GM18517 (cell line): ENCODE results near the gene SP6.
A peak's percentile ranks its signal among the peaks of the same experiment; 100 is the strongest.

Experiments used
- ATAC-seq: cut with Tn5 transposase; IDR thresholded peaks from one replicate; pipeline ENCODE4 v1.9.1; 2021; ENCODE audit warnings: mild to moderate bottlenecking, moderate library complexity; ENCODE audit not compliant: unreplicated experiment

SP6 gene

DNA sequence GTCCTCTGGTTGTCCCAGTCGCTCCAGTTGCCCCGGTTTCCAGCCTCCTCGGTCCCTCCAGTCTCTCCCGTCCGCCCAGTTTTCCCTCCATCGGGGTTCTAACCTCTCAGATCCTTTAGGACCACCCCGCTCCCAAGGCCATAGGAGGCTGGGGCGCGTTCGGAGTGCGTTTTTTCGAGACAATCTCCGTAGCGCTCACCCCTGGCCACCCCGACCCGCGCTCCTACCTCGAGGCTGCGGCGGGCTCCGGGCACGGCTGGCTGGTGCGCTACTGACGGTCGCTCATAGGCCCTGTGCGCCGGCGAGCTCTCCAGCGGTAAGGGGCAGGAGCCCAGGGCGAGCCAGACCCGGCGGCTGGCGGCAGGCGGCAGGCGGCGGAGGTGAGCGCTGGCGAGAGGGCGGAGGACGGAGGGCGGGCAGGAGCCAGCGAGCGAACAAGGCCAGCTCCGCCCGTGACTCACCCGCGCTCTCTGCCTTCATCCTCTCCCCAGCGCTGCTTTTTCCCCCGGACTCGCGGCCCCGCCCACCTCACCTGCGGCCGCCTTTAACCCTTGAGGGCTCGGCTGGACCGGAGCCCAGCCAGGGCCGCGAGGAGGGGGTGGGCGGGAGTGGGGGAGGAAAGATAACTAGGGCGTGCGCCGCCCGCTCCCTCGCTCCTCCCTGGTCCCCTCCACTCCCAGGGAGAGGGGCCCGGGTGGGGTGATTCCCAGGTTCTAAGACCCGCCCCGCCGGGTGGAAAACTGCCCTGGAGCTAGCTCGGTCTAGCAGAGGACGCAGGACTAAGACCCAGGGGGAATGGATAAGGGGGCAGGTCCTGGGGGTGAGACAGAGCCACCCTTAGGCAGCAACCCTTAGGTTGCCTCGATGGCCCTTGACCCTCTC lies at the start of gene SP6:
SP6 (minus strand) TSS at position 472 of the 882 bp plus-strand sequence. CDS start 2,734 bp downstream, outside the sequence.
- no peak for ATAC-seq

DNA sequence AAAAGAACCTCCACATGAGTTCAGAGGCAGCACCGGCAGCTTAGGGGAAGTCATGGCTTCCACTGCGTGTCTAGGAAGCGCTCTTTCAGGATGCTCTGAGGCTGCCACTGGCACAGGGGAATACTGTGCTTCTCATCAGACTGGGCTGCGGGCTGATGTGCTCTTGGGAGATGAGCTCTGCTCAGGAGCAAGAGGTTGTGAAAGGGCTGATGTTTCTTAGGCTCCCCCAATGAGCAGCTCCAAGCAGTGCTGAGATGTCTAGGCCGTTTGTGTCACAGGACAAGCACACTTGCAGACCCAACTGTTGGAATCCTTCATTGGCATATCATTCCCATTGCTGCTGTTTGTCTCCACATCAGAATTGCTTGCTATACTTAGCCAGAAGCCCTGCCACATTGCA lies 48.7 kb upstream of the SP6 start:
- ATAC-seq: no peak

DNA sequence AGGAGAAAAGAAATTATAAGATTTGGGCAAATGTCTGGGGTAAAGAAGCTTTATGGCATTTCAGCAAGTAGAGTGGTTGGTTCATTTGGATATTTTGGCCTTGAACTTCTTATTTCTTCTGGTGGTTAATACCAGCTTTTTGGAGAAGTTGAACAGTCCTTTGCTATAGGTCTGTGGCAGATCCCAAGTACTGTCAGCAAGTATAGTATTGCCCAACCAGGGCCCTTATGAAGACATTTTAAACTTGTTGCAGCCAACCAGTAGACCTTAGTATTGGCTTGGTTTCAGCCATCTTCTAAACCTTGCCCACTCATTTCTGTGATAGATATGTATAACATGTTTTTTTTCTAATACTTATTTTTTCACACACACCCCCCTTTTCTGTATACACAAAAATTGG lies 47.3 kb upstream of the SP6 start:
- ATAC-seq: no peak

DNA sequence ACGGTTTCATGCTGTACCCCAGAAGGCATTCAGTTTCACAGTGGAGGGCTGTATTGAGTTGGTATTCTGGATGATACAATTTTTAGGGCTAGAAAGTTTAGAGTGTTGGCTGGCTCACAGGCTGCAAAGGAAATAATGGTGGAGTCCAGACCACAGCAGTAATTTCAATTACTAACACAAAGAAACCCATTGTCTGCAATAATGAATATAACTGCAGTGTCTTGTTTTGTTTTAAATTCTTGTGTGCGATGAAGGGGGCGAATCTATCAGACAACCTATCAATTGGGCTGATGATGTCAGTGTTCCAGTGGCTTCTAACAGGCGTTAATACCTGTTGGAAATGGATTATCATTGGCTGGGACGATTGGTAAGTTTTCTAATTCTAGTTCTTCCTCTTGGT lies 46.6 kb upstream of the SP6 start:
- no peak for ATAC-seq

DNA sequence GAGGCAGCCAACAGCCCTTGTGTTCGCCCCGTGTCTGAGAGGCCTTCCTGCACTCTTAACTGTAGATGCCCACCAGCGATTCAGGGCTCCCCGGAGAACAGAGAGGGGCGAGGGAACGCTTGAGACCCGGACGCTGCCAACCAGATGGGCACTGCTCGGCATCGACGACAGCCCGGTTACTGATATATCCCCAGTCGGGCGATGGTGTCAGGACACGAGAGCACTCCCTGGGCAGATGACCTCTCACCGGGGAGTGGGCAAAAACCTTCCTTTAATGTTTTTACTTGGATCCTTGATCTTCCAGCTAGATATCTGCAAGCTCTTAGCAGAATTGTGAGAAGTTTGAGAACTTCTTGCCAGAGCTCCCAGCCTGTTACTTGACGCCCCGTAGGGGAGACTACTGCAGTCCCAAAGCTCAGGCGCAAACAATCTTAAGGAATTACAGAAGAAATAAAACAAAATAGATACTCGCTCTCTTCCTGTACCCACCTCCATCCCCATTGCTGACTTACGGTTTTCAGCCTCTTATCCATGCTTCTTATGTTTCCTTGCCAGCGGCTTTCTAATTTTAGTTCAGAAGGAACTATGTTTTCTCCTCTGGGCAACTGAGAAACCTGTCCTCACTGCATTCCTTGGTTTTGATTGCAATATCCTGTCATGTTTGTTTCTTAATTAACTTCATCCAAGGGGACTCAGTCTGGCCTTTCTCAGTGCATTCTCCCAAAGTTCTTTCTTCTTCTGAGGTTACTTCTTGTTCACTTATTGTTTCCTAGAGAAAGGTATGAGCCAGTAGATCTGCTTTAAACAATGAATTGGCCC lies 45.9 kb upstream of the SP6 start:
- ATAC-seq: no peak

DNA sequence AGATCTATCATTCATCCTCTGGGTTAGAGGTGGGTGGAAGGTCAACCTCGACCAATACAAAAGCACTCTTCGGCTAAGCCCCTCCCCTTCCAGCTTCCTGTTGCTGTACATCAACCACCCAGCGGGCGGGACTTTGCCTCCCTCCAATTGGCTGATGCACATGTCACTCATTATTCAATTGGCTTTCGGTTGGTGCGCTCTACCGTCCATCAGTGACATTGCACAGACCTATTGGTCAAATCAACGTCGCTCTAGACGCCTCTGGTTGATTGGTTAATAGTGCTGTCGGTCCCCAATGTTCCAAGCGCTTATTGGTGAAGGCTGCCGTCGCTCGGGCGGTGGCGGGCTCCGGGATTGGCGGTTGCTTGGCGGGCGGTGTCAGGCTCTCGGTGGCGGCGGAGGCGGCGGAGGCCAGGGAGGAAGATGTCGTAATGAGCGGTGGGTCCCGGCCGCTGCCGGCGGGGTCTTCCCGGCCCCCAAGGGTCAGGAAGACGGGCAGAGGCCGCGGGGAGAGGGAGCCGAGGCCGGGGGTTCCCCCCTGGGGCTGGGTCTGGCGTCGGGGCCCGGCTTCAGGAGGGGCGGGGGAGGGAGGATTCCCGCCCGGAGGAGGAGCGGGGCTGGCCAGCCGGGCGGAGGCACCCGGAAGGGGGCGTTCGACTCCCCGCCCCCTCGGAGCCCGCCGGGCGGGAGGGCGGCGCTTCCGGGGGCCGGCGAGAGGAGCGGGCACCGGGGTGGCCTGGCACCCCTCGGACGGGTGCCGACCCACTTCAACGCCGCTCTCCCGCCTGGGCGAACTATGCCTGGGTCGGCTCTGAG lies 45.1 kb upstream of the SP6 start, which contains the start of gene SP2:
SP2 (plus strand) TSS at position 381 of the 816 bp plus-strand sequence; CDS start at position 432, 51 bp downstream.
- ATAC-seq: peak; percentile 86

DNA sequence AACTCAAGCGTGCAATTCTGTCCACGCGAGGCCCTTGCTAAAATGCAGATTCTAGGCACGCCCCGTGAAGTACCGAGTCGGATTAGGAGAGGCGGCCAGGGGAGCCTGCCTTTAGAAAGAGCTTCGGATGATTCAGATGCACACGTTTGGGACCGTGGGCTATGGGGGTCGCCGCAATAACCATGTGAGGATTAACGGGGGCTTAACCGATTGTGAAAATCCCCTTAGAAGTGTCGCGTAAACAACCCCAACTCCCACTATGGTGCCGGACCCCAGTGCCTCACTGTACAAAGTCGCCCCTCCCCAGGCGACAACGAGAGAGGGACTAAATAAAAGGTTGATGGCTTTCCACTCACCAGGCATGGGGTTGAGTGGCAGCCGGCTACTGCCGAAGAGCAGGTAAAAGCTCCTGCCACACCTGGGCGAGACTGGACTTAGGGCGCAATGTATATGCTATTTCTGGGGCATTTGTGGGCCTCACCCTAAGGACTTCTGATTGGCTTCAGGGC lies 44.4 kb upstream of the SP6 start:
- no peak for ATAC-seq

DNA sequence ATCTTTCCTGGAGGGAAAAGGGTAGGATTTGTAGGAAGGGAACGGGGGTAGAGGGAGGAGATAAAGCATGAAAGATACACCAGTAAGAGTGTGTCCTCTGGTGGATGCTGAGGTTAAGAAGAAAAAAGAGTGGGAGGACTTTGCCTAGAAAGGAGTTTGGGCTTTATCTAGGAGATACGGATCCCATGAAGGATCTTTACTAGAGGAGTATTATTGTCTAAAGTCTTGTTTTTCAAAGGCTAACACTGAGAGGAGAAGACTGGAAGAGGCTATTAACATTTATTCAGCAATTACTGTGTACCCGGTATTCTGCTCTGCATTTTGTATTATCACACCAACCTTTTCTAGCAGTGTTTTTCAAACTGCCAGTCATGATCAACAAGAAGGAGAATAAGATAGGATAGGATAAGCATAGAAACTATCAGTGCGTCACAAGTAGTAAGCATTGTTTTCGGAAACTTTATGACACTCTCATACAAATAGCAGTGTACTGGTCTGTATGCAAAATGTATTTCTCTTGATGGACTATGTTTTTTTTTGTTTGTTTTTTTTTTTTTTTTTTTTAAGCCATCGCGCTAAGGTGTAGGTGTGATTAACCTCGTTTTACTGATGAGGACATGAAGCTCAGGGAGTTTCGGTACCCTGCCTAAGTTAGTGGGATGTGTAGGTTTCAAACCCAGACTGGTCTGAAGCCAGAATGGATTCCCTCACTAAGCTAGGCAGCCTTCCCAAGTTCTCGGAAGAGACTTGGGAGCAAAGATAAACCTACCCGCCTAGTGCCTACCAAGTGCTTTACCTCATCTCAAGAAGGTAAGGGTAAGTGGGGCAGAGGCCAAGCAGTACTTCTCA lies 43.8 kb upstream of the SP6 start:
- ATAC-seq: no peak

DNA sequence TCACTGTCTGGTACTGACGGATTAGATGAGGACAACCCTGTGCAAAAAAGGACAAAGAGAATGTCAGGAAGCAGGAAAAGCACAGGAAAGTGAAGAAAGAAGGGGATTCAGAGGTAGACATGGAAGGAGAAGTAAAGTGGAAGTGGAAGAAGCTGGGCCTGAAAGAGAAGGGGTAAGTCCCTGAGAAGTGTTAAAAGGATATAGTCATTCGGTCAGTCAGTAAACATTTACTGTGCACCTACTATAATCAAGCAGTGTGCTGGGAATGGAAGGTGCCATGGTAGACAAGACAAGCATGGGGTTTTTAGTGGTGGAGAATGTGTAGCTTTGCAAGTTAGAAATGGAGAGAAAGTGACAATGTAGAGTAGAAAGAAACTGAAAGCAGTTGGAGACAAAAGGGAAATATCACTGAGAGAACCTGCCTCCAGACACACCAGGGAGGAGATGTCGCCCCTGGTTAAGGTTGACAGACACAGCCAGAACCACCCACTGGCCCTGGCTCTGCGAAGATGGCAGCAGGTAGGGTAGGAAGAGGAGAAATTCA lies 40.7 kb upstream of the SP6 start:
- no peak for ATAC-seq

DNA sequence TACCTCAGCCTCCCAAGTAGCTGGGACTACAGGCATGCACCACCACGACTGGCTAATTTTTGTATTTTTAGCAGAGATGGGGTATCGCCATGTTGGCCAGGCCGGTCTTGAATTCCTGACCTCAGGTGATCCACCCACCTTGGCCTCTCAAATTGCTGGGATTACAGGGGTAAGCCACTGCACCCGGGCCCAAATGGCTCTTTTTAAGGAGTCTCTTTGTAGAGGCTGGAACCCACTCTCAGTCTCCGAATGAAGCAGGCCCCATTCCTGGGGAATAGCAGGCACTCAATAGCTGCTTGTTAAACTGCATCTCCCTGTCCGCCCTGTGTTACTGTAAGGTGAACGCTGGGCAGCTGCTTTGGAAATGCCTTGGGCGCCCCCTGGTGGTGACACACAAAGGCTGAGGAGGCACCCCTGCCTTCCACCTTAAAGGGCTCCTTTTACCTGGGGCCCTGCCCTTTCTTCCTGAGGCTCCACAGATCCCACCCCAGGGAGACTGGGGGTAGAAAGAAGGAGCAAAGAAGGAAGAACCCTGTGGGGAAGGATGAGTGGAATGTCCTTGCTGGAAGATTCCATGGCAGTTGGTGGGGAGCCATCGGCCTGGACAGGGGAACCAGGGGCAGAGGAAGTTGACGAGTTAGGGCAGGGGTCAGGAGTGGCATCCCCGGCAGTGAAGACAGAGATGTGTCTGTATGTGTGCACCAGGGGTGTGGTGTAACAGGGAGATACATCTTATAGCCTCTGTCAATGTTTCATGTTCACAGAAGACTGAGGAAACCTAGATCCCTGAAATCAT lies 39.0 kb upstream of the SP6 start:
- no peak for ATAC-seq

DNA sequence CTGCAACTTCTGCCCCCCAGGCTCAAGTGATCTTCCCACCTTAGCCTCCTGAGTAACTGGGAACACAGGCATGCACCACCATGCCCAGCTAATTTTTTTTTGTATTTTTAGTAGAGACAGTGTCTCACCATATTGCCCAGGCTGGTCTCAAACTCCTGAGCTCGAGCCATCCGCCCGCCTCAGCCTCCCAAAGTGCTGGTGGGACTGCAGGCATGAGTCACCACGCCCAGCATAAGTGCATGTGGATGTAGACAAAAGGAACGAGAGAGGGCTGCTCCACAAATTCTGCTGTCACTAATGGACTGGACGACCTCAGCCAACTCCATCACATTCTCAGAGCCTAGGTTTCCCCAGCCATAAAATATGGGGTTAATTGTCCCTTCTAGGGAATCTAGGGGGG lies 37.3 kb upstream of the SP6 start:
- ATAC-seq: no peak

DNA sequence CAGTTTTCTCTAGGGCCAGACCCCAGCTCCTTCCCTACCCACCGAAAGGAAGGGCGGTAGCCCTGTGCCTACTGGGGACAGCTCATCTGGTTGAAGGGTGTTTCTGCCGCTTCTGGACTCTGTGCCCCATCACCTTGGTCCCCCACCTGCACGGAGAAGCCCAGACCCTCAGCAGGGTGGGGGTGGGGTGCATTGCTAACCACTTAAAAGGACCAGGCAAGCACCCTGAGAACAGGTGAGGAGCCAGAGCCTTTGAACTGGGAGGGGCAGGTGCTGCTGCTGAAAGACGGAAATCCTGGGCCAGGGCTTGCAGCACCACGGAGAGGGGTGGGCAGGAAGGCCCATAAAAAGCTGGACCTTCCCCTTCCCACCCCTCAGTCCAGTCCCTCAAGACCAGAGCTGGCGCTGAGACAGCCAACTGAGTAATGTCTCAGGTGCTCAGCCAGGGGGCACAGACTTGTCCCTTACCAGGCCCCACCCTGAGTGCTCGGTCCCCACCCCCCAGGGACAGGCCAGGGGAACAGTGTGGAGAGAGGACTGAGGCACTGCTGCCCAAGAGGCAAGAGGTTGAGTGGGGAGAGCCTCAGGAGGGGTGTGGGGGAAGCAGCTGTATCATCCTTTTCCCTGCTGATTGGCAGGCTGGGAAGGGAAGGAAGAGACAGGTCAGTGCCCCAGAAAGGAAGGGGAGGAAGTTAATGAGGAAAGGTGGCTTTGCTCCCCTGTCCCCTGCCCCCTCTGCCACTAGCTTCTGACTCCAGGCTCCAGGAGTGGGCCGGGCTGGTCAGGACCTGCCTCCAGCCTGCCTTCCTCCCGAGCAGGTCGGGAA lies 34.2 kb upstream of the SP6 start:
- no peak for ATAC-seq

DNA sequence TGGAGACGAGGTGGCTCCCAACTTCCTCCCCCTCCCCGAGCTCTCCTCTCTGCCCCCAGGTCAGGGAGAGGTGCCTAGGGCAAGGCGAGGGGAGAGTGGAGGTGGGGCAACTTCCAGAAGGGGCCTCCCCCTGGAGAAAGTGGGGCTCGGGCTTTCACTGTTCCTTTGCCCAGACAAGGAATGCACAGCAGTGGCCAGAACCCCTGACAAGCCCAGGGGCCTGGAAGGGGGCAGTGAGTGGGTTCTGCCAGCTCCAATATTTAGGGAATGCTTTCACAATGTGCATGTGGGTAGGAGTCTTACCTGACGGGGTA lies 33.4 kb upstream of the SP6 start:
- no peak for ATAC-seq

DNA sequence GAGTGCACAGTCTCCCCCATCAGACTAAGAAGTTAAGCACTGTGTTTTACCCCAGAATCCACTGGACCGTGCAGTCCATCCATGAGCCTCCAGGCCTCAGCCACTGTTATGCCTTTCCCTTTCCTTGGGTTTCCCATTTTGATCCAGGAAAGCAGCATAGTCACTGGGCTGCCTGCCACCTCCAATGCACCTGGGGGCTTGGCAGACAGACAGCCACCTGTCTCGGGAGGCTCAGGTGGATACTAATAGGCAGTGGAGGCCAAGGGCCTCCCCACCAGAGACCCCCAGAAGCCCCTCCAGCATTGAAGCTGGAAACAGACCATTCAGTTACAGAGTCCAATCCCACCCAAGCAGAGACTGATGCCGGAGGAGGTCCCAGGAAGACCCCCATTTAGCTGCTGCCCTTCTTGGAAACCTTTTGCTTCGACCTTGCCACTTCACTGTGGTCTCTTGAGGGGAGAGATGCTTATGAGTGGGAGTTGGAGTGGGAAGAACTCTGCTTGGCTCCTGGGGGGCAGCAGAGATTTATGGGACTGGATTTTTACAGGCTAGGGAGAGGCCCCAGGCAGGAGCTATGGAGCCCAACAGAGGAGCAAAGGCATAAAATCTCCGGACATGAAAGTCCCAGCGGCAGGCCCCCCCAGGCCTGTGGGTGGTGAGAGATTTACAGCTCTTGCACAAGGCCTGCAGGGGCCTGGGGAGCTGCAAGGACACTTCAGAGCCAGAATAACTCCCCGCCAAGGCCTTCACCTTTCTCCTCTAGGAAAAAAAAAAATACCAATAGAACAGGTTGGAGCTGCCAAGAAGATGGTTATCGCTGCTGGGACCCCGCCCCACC lies 32.8 kb upstream of the SP6 start:
- no peak for ATAC-seq

DNA sequence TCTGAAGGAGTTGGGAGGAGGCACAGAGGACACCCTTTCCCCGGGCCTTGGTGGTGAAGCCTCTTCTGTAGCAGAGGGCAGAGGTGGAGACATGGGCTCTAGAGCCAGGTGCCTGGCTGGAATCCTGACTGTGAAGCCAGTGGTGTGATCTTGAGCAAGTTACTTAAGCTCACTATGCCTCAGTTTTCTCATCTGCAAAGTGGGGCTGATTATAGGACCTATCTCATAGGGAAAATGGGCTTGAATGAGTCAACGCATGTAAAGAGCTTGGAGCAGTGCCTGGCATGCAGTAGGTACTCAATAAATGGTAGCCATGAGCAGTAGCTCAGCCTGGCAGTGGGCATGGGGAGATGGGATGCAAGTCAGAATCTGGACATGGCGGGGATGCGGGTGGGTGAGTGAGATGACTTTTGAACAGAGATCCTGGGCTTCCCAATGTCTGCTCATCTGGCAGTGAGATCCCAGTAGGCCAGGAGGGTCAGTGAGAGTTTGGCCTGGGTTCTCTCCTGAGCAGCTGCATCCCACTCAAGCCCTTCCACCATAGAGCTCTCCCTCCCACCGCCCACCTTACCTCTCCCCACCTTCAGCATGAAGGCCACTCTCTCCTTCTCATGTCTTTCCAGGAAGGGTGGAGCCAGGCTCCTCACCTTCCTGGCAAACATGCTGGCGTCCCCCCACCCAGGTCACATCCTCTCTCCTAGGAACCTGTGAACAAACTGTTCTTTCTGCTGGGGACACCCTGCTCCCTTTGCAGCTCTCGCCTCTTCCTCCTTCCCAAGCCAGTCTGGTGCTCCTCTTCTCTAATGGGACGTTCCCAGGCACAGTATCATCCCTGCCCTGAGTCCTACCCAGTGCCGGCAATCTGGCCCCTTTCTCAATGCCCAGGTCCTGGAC lies 32.0 kb upstream of the SP6 start:
- no peak for ATAC-seq

DNA sequence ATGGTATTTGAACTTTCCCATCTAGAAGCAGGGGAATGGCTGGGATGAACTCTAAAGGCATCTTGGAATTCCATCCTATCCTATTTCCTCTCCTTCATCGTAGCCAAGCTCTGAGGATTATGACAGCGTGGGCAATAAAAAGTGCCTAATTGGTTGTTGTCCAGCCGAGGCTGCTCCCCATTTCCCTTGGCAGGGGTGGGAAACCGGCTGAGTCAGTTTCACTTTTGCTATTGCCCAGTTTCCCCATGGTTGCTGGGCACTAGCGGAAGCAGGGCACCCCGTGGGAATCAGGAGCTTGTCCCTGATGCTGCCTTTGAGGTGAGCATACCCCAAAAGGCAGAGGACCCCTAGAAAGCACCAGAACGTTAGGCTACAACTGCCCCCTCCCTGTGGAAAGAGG lies 31.3 kb upstream of the SP6 start:
- no peak for ATAC-seq
